RWPE2 (cell line): ENCODE measurements around the gene SIRPB1.
"Not testable (repeated sequence)": the region's sequence is repeated elsewhere in the genome, so short reads cannot be mapped to it uniquely, and the experiment has no call there.

Source experiments
- ATAC-seq: fragments of 200-7000 bp; cut with Tn5 transposase; 3 replicates; pipeline ENCODE4 v1.9.1; 2021; ENCODE audit warnings: low read depth
- DNase-seq: peaks from one replicate; pipeline ENCODE4 v3.0.0-alpha.2; 2020; ENCODE audit warnings: low spot score
- H3K27ac ChIP-seq: fragments of 450-650 bp; 2 replicates; pipeline ENCODE4 v1.5.1; 2017; ENCODE audit warnings: mild to moderate bottlenecking; ENCODE audit not compliant: poor library complexity, severe bottlenecking
- H3K27me3 ChIP-seq: fragments of 250-450 bp; sonication (Bioruptor Pico); 2 replicates; pipeline ENCODE4 v1.5.1; 2021; ENCODE audit warnings: mild to moderate bottlenecking, moderate library complexity; ENCODE audit not compliant: insufficient read depth, poor library complexity, severe bottlenecking
- H3K36me3 ChIP-seq: fragments of 250-450 bp; sonication (Bioruptor Pico); 2 replicates; pipeline ENCODE4 v1.5.1; 2020; ENCODE audit warnings: low read depth, mild to moderate bottlenecking, moderate library complexity
- H3K4me1 ChIP-seq: fragments of 250-450 bp; sonication (Bioruptor Pico); 2 replicates; pipeline ENCODE4 v1.5.1; 2021; ENCODE audit warnings: mild to moderate bottlenecking, moderate library complexity; ENCODE audit not compliant: insufficient read depth, poor library complexity, severe bottlenecking
- H3K4me3 ChIP-seq: fragments of 250-450 bp; sonication (Bioruptor Pico); 2 replicates; pipeline ENCODE4 v1.5.1; 2021; ENCODE audit warnings: mild to moderate bottlenecking, moderate library complexity; ENCODE audit not compliant: severe bottlenecking
- H3K9me3 ChIP-seq: fragments of 250-450 bp; sonication (Bioruptor Pico); 2 replicates; pipeline ENCODE4 v1.5.1; 2021; ENCODE audit warnings: mild to moderate bottlenecking, moderate library complexity; ENCODE audit not compliant: severe bottlenecking
- CTCF ChIP-seq: fragments of 450-650 bp; IDR thresholded peaks from one replicate; pipeline ENCODE4 v1.5.1; 2017; ENCODE audit warnings: mild to moderate bottlenecking, moderate library complexity; ENCODE audit not compliant: poor library complexity, severe bottlenecking

The SIRPB1 gene

GRCh38 chr20:1651268-1652058, 31.7 kb upstream of the SIRPB1 start:
- no peak for TF ChIP-seq CTCF

GRCh38 chr20:1648101-1648500, 28.3 kb upstream of the SIRPB1 start:
- Histone ChIP-seq H3K4me1 (no peaks in the 10 kb centered on the region), H3K9me3 (no peaks in the 10 kb centered on the region), H3K27ac (no peak overlapping the region), H3K36me3 (no peaks in the 10 kb centered on the region), H3K4me3 (no peak overlapping the region), H3K27me3 (peaks cover 4% of the 10 kb centered on the region)
- no peak for TF ChIP-seq CTCF
- ATAC-seq (no peak), DNase-seq (no peak)

More at GRCh38 chr20:1651268-1652058, 31.7 kb upstream of the SIRPB1 start:
- Histone ChIP-seq H3K4me3 (no peak overlapping the region), H3K27ac (no peak overlapping the region), H3K9me3 (no peaks in the 10 kb centered on the region), H3K36me3 (no peaks in the 10 kb centered on the region), H3K4me1 (no peaks in the 10 kb centered on the region), H3K27me3 (peaks cover 4% of the 10 kb centered on the region)
- ATAC-seq (no peak), DNase-seq (no peak)

GRCh38 chr20:1646975-1647431, 27.2 kb upstream of the SIRPB1 start:
- H3K36me3 ChIP-seq, result no peaks in the 10 kb centered on the region
- DNase-seq, result no peak
- ATAC-seq, result no peak

GRCh38 chr20:1644101-1644962, 24.5 kb upstream of the SIRPB1 start:
- no peak overlapping the region for H3K27ac ChIP-seq
- H3K36me3 ChIP-seq, result no peaks in the 10 kb centered on the region
- TF ChIP-seq CTCF, result no peak
- no peak overlapping the region for H3K4me3 ChIP-seq
- DNase-seq (no peak), ATAC-seq (no peak)
- H3K9me3 ChIP-seq, result no peaks in the 10 kb centered on the region
- no peaks in the 10 kb centered on the region for H3K4me1 ChIP-seq
- peaks cover 6% of the 10 kb centered on the region for H3K27me3 ChIP-seq

More at GRCh38 chr20:1646975-1647431, 27.2 kb upstream of the SIRPB1 start:
- Histone ChIP-seq H3K27me3 (peaks cover 4% of the 10 kb centered on the region), H3K27ac (no peak overlapping the region), H3K4me1 (no peaks in the 10 kb centered on the region), H3K4me3 (no peak overlapping the region), H3K9me3 (no peaks in the 10 kb centered on the region)
- no peak for TF ChIP-seq CTCF

GRCh38 chr20:1638643-1639042, 18.8 kb upstream of the SIRPB1 start:
- H3K27me3 ChIP-seq, H3K4me1 ChIP-seq, H3K36me3 ChIP-seq, ATAC-seq, H3K27ac ChIP-seq, DNase-seq, H3K9me3 ChIP-seq, H3K4me3 ChIP-seq: not testable (repeated sequence)
